ENCODE measurements around the gene ERC1.

GRCh38 chr12:958588-959123 lies 32.4 kb upstream of the ERC1 start:
- no peak for TF ChIP-seq EZH2 (IDR thresholded peaks at IDR 0.05)
- TF ChIP-seq POLR2AphosphoS5 (IDR thresholded peaks at IDR 0.05; ENCODE audit: borderline replicate concordance, low read depth, low read length): no peak
- no peak for TF ChIP-seq FOXP2 (optimal IDR thresholded peaks at IDR 0.05; ENCODE audit: control extremely low read depth, extremely low read length, insufficient read depth)
